ENCODE data around the gene EPHB1. TPM values are rescaled to one million over a fixed set of nuclear protein-coding genes. Genes with fewer than 3 reads are reported as not detected.

EPHB1 gene
- total and polyA plus RNA-seq, 4 donors = 0.23 to 1.7 (median 0.52) TPM

- Histone ChIP-seq H3K36me3 (ENCODE audit: control insufficient read depth in 4 of 4, insufficient read depth in 3 of 4, low read depth in 1 of 4, low read length in 3 of 4) (no peaks in the 10 kb centered on the region), H3K27ac (ENCODE audit: low read depth in 1 of 2, low read length in 2 of 2) (no peak overlapping the region), H3K9me3 (ENCODE audit: control insufficient read depth in 4 of 4, low read length in 3 of 4) (no peaks in the 10 kb centered on the region), H3K4me1 (ENCODE audit: control insufficient read depth in 4 of 4, insufficient read depth in 4 of 4, low read length in 3 of 4) (no peaks in the 10 kb centered on the region), H3K9ac (ENCODE audit: low read depth in 1 of 2, low read length in 2 of 2) (no peak overlapping the region), H3K4me3 (ENCODE audit: low read depth in 1 of 3, low read length in 3 of 3) (no peak overlapping the region), H3K27me3 (ENCODE audit: control insufficient read depth in 4 of 4, insufficient read depth in 4 of 4, low read length in 3 of 4) (no peaks in the 10 kb centered on the region)
- WGBS = 65% methylated on average over 6 of the region's 6 CpGs
- no peak for TF ChIP-seq SP1 (IDR thresholded peaks at IDR 0.05)
- TF ChIP-seq CTCF (IDR thresholded peaks at IDR 0.05; ENCODE audit: low read depth, low read length, missing input control) = no peak
- no peak for TF ChIP-seq EGR1 (IDR thresholded peaks at IDR 0.05; ENCODE audit: low read depth in 2 of 2)
- TF ChIP-seq ATF3 (IDR thresholded peaks at IDR 0.05) = no peak
- TF ChIP-seq JUND (IDR thresholded peaks at IDR 0.05) = no peak
- TF ChIP-seq RXRA (IDR thresholded peaks at IDR 0.05) = no peak
- TF ChIP-seq NR2F2 (IDR thresholded peaks at IDR 0.05) = no peak
- no peak for TF ChIP-seq HNF4G (IDR thresholded peaks at IDR 0.05)
- no peak for TF ChIP-seq TAF1 (conservative IDR thresholded peaks at IDR 0.05)
- TF ChIP-seq HNF4A (conservative IDR thresholded peaks at IDR 0.05) = no peak
- no peak for TF ChIP-seq ZBTB33 (IDR thresholded peaks at IDR 0.05)
- no peak for TF ChIP-seq RAD21 (IDR thresholded peaks at IDR 0.05)
- no peak for TF ChIP-seq GABPA (IDR thresholded peaks at IDR 0.05 in 1 of 2, conservative IDR thresholded peaks at IDR 0.05 in 1 of 2)
- no peak for TF ChIP-seq YY1 (IDR thresholded peaks at IDR 0.05)
- no peak for DNase-seq (ENCODE audit: low spot score)
These were observed 40.9 kb upstream of the EPHB1 start for GRCh38 chr3:134753999-134754742.

GRCh38 chr3:134754768-134755559 lies 40.1 kb upstream of the EPHB1 start:
- Histone ChIP-seq H3K4me3 (ENCODE audit: low read depth in 1 of 3, low read length in 3 of 3) (no peak overlapping the region), H3K4me1 (ENCODE audit: control insufficient read depth in 4 of 4, insufficient read depth in 4 of 4, low read length in 3 of 4) (no peaks in the 10 kb centered on the region), H3K9ac (ENCODE audit: low read depth in 1 of 2, low read length in 2 of 2) (no peak overlapping the region), H3K36me3 (ENCODE audit: control insufficient read depth in 4 of 4, insufficient read depth in 3 of 4, low read depth in 1 of 4, low read length in 3 of 4) (no peaks in the 10 kb centered on the region), H3K27me3 (ENCODE audit: control insufficient read depth in 4 of 4, insufficient read depth in 4 of 4, low read length in 3 of 4) (no peaks in the 10 kb centered on the region), H3K9me3 (ENCODE audit: control insufficient read depth in 4 of 4, low read length in 3 of 4) (no peaks in the 10 kb centered on the region), H3K27ac (ENCODE audit: low read depth in 1 of 2, low read length in 2 of 2) (no peak overlapping the region)
- 48% methylated on average over 4 of the region's 4 CpGs for WGBS
- DNase-seq (ENCODE audit: low spot score) = peak; percentile 49
- peak; percentile 52 for TF ChIP-seq CTCF (IDR thresholded peaks at IDR 0.05; ENCODE audit: low read depth, low read length, missing input control)
- no peak for TF ChIP-seq EGR1 (IDR thresholded peaks at IDR 0.05; ENCODE audit: low read depth in 2 of 2)
- peak; percentile 23 to 52 for TF ChIP-seq RAD21 (IDR thresholded peaks at IDR 0.05)
